ENCODE measurements around the gene LRRC8D. TPM values are rescaled to one million over a fixed set of nuclear protein-coding genes. Genes with fewer than 3 reads are reported as not detected.
A peak's percentile ranks its signal among the peaks of the same experiment; 100 is the strongest.

Gene LRRC8D
- total and polyA plus RNA-seq, 9 of the 15 experiments (the other 6 are each of a cell fraction or from before 2014, with no cell fraction given): 3.4 to 53.9 (median 15.9) TPM

- TF ChIP-seq KDM4B (IDR thresholded peaks at IDR 0.05; ENCODE audit: borderline replicate concordance in 2 of 2, low read depth in 1 of 2): no peak
- no peak for TF ChIP-seq ZBTB26 (CRISPR knock-in tag; IDR thresholded peaks at IDR 0.05)
- TF ChIP-seq PTRF (tag; IDR thresholded peaks at IDR 0.05): no peak
- no peak for TF ChIP-seq EZH2 (IDR thresholded peaks at IDR 0.05; ENCODE audit: borderline replicate concordance, low read depth, low read length)
- peak; percentile 72 for TF ChIP-seq CC2D1A (IDR thresholded peaks at IDR 0.05)
- TF ChIP-seq RAD21 (CRISPR knock-in tag; conservative IDR thresholded peaks at IDR 0.05 in 1 of 2, IDR thresholded peaks at IDR 0.05 in 1 of 2): peak; percentile 98 to 99
- no peak for TF ChIP-seq ZBTB8A (IDR thresholded peaks at IDR 0.05; ENCODE audit: partially characterized antibody)
- no peak; a peak in 1 of 4 replicates for TF ChIP-seq MNT (conservative IDR thresholded peaks at IDR 0.05)
- TF ChIP-seq STAG1 (CRISPR knock-in tag; IDR thresholded peaks at IDR 0.05; ENCODE audit: borderline replicate concordance): peak; percentile 18; the same call in 1 of the 2 replicates
- no peak for TF ChIP-seq NCOA1 (IDR thresholded peaks at IDR 0.05; ENCODE audit: low read depth)
- TF ChIP-seq TBP (optimal IDR thresholded peaks at IDR 0.05; ENCODE audit: low read depth, low read length): peak; percentile 20
- no peak for TF ChIP-seq ZFPM2 (CRISPR knock-in tag; IDR thresholded peaks at IDR 0.05)
- no peak for TF ChIP-seq CBX2 (IDR thresholded peaks at IDR 0.05; ENCODE audit: insufficient read depth, low read length, poor library complexity, severe bottlenecking)
- TF ChIP-seq BMI1 (IDR thresholded peaks at IDR 0.05; ENCODE audit: low read length): no peak
- no peak for TF ChIP-seq ZBTB5 (IDR thresholded peaks at IDR 0.05)
- TF ChIP-seq GABPA (tag; conservative IDR thresholded peaks at IDR 0.05; ENCODE audit: low read depth): no peak
- TF ChIP-seq ATF2 (CRISPR knock-in tag; IDR thresholded peaks at IDR 0.05): no peak
These were observed 16.1 kb upstream of the LRRC8D start (continued) for GRCh38 chr1:89804642-89805237.
